Lung (tissue), 12 donors: Measurements from ENCODE around the gene LYZL4. TPM values are rescaled to one million over a fixed set of nuclear protein-coding genes. Genes with fewer than 3 reads are reported as not detected.

Experiments
- ATAC-seq: fragments of 200-7000 bp; cut with Tn5 transposase; one replicate; pipeline ENCODE4 v1.9.1; 2020; ENCODE audit warnings: moderate number of reproducible peaks; ENCODE audit not compliant: insufficient read depth, low FRiP score
- DNase-seq, 3 donors: peaks; one replicate each; pipeline ENCODE4 v3.0.0-alpha.2; 2013 to 2017
- H3K27ac ChIP-seq, 2 donors: one replicate each; pipeline ENCODE4 v1.5.1; 2013; ENCODE audit warnings: mild to moderate bottlenecking in 2 of 2, moderate library complexity in 2 of 2, control low read depth in 1 of 2, inconsistent platforms in 1 of 2, low read depth in 1 of 2, low read length in 1 of 2
- H3K27me3 ChIP-seq, 3 donors: one replicate each; pipeline ENCODE4 v1.5.1; 2013; ENCODE audit warnings: low read length in 2 of 3; ENCODE audit not compliant: control insufficient read depth in 3 of 3, insufficient read depth in 3 of 3
- H3K36me3 ChIP-seq, 4 donors: one replicate each; pipeline ENCODE4 v1.5.1; 2013; ENCODE audit warnings: low read length in 4 of 4, mild to moderate bottlenecking in 1 of 4, moderate library complexity in 1 of 4; ENCODE audit not compliant: control insufficient read depth in 4 of 4, insufficient read depth in 4 of 4
- H3K4me1 ChIP-seq, 5 donors: one replicate each; pipeline ENCODE4 v1.5.1; 2013; ENCODE audit warnings: low read length in 5 of 5, mild to moderate bottlenecking in 2 of 5, moderate library complexity in 1 of 5; ENCODE audit not compliant: control insufficient read depth in 5 of 5, insufficient read depth in 5 of 5
- H3K4me3 ChIP-seq: one replicate; pipeline ENCODE4 v1.5.1; 2013; ENCODE audit warnings: mild to moderate bottlenecking, control low read depth, moderate library complexity
- H3K9ac ChIP-seq, 2 donors: one replicate each; pipeline ENCODE4 v1.5.1; 2013; ENCODE audit warnings: low read length in 2 of 2, control low read depth in 1 of 2; ENCODE audit not compliant: insufficient read depth in 1 of 2
- H3K9me3 ChIP-seq, 4 donors: one replicate each; pipeline ENCODE4 v1.5.1; 2013; ENCODE audit warnings: low read length in 3 of 4, mild to moderate bottlenecking in 1 of 4, moderate library complexity in 1 of 4; ENCODE audit not compliant: control insufficient read depth in 4 of 4, insufficient read depth in 3 of 4
- WGBS, 2 donors: extraction: QIAGEN DNeasy Blood & Tissue Kit; methylation state at CpG; one replicate each; pipeline ENCODE4 v1.1.7; 2013; 5-methylcytosine and 5-hydroxymethylcytosine counted together
- polyA plus RNA-seq, 2 donors: library from polyadenylated mRNA; stranded (reverse); fragments of 200-250 nt; gene quantifications; one replicate each; pipeline ENCODE4 v1.2.1, GENCODE V29; 2013
- total RNA-seq, 2 donors: library from RNA; depleted of rRNA in 1 of 2; stranded (reverse); fragments of >200 nt in 1 of 2; gene quantifications; one replicate each; pipeline ENCODE4 v1.2.1, GENCODE V29; 2014 to 2021
- TF ChIP-seq, protein P1 (sequence below): IDR thresholded peaks from 2 replicates; pipeline ENCODE4 v1.5.1; 2012; ENCODE audit warnings: mild to moderate bottlenecking; ENCODE audit errors: control extremely low read depth, extremely low read depth
- donor health status: control.
- donor health status: control.
- donor health status: Bipolar disorder and iron deficiency.
- donor health status: healthy.
- donor health status: DM: yes; HTN: yes; CAD: no.

LYZL4 gene
- total and polyA plus RNA-seq, 4 donors: 0.14 TPM; not detected in 3

DNA sequence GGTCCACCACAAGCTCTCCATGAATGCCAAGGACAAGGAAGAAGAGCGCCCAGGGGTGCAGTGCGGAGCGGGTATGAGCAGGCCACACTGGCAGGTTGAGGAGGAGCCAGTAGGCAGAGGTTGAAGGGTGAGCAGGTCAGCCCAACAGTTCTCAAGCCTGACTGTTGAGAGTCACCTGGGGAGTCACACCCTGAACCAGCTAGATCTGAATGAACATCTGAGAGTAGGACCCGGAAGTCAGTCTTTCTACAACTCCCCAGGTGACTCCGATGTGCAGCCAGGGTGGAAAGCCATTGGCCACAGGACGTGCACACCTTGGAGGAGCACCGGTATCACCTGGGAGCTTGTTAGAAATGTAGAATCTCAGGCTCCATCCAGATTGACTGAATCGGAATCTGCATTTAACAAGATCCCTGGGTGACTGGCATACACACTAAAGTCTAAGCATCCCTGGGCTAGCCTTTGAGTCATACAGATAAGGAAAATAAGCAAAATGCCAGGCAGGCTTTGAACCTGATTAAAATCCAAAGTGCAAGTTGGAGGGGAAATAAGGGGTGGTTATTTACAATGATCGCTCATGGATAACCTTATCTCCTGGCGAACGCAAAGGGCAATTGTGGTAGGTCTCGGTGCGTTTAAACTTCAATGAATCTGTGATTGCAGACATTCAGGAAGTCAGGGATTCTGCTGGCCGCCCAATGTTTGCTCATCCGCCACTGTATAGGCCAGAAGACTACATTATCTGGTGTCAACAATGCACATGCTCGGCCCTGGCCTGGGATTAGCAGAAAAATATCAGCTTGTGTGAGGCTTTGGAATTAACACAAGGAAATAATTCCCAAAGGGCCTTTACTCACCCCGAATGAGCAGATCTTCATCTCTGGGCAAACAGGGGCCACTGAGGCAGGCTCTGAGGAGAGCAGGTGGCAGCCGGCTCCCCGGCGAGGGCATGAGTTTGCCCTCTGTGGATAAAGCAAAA, 11.7 kb upstream of the LYZL4 start:
- DNase-seq (no peak), ATAC-seq (no peak)
- Histone ChIP-seq H3K9me3 (no peaks in the 10 kb centered on the region), H3K27me3 (peaks cover 0 to 3% (median 0%) of the 10 kb centered on the region in 3 donors), H3K27ac (no peak overlapping the region), H3K9ac (no peak overlapping the region), H3K4me1 (no peaks in the 10 kb centered on the region), H3K4me3 (no peak overlapping the region), H3K36me3 (no peaks in the 10 kb centered on the region)
- TF ChIP-seq, protein P1, sequence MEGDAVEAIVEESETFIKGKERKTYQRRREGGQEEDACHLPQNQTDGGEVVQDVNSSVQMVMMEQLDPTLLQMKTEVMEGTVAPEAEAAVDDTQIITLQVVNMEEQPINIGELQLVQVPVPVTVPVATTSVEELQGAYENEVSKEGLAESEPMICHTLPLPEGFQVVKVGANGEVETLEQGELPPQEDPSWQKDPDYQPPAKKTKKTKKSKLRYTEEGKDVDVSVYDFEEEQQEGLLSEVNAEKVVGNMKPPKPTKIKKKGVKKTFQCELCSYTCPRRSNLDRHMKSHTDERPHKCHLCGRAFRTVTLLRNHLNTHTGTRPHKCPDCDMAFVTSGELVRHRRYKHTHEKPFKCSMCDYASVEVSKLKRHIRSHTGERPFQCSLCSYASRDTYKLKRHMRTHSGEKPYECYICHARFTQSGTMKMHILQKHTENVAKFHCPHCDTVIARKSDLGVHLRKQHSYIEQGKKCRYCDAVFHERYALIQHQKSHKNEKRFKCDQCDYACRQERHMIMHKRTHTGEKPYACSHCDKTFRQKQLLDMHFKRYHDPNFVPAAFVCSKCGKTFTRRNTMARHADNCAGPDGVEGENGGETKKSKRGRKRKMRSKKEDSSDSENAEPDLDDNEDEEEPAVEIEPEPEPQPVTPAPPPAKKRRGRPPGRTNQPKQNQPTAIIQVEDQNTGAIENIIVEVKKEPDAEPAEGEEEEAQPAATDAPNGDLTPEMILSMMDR: no peak
- WGBS, 2 donors: 86 to 92% methylated on average over 20 of the region's 20 CpGs

DNA sequence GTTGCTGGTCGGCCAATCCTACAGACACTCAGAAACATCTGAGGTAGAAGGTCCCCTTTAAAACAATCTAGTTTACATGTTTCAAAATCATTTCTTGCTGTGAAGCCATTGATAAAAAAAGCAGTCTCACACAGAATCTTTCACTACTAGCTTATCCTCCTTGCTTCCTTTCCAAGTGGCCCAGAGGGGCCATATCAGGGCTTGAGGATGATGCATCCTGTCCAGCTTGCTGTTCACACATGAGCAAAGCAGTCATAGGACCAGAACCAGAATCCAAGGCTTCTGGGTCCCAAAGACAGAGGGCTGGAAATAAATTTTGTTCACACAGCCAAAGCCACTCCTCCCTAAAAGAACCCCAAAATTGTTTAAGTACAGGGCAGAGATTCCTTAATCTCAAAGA, 9.2 kb upstream of the LYZL4 start:
- no peaks in the 10 kb centered on the region for H3K9me3 ChIP-seq
- TF ChIP-seq, protein P1: no peak
- H3K9ac ChIP-seq: no peak overlapping the region
- H3K36me3 ChIP-seq: no peaks in the 10 kb centered on the region
- no peaks in the 10 kb centered on the region for H3K4me1 ChIP-seq
- no peak overlapping the region for H3K27ac ChIP-seq
- no peaks in the 10 kb centered on the region for H3K27me3 ChIP-seq
- ATAC-seq (no peak), DNase-seq (no peak)
- H3K4me3 ChIP-seq: no peak overlapping the region
- WGBS, 2 donors: 95 to 100% methylated on average over 1 of the region's 1 CpG

DNA sequence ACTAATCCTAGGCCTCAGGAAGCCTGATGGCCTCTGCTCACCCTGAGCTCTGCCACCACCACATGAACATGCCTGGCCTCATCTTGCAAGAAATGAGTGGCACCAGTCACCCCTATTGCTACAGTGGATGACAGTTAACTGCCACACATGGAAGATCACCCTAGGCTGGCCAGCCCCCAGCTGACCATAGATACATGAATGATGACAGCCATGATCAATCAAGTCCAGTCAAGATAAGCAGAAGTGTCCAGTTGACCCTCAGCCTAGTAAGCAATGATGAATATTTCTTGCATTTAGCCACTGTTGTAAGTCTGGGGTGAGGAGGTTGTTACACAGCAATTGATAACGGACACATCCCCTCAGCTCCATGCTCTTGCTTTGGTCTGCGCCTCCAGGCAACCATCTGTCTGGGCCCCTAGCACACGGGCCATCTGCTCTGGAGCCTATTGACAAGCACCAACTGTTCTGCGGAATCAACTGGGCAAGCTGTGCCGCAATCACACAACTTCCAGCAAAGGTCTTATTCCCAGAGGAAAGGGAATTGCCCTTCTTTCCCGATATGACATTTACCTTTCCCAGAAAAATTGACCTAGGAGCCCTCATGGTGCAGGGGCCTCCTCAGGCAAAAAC, 2.2 kb upstream of the LYZL4 start:
- peaks cover 0 to 10% (median 0%) of the 10 kb centered on the region in 3 donors for H3K27me3 ChIP-seq
- no peaks in the 10 kb centered on the region for H3K36me3 ChIP-seq
- ATAC-seq (no peak), DNase-seq (no peak)
- WGBS, 2 donors: 93 to 97% methylated on average over 6 of the region's 6 CpGs
- TF ChIP-seq, protein P1: no peak
- H3K27ac ChIP-seq: no peak overlapping the region
- no peak overlapping the region for H3K9ac ChIP-seq
- no peaks in the 10 kb centered on the region for H3K9me3 ChIP-seq
- no peaks in the 10 kb centered on the region for H3K4me1 ChIP-seq
- H3K4me3 ChIP-seq: no peak overlapping the region
